Fibroblast of villous mesenchyme (primary cell): ENCODE measurements around the gene GJD3. TPM values are rescaled to one million over a fixed set of nuclear protein-coding genes. Genes with fewer than 3 reads are reported as not detected.

Experiments used
- DNase-seq: peaks from one replicate; pipeline ENCODE4 v3.0.0-alpha.2; 2010; ENCODE audit warnings: low read depth
- H3K4me3 ChIP-seq: 2 replicates; pipeline ENCODE4 v1.5.1; 2011; ENCODE audit warnings: low read depth, mild to moderate bottlenecking, low read length
- total RNA-seq: library from RNA; depleted of rRNA; stranded (reverse); fragments of >200 nt; gene quantifications from 2 replicates; pipeline ENCODE4 v1.2.3, GENCODE V29; 2012
- TF ChIP-seq, protein P1 (sequence below): IDR thresholded peaks from 2 replicates; pipeline ENCODE4 v1.5.1; 2012; ENCODE audit warnings: low read depth, mild to moderate bottlenecking, low read length; ENCODE audit not compliant: insufficient read depth

GJD3 gene
- total RNA-seq, 1 donor: 2.2 TPM

DNA sequence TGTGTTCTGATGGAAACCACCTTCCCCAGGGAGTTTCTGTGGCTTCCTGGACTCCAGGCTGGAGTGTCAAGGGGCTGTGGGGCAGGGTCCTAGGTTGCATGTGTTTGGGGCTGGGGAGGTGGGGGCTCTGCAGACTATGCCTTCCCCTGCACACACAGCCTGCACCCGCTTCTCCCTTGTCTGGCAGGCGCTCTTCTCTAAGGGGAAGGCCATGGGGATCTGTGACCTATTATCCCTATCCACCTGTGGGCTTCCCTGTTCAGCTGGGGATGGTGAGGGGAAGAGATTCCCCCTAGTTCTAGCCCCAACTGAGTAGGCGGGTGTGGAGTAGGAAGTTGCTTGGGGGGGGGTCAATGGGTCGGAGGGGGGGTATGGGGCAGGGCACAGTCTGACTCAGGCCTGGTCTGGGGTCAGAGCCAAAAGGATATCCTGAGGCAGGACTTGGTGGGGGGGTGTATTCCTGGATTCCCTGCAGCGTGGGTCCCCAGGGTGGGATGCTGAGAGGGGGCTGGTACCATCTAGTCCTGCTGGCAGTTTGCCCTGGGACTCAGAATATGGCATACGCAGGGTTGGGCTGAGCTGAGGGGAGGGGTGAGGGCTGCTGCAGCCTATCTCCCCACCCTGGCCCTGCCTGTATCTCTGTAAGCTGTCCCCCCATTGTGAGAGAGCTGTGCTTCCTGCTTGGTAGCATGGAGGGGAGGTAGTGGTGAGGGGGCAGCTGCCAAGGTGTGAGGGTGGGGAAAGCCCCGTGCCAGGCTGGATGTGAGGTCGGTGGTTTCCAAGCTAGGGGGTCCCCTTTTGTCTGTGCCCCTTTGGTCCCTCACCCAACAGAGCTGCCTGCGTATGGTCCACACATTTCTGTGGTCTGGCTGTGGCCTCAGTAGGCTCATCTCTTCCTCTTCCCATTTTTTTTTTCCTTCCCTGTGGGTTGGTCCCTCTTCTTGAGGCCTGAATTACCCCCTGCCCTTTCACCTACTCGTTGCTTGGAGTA lies 40.9 kb downstream of the GJD3 start:
- H3K4me3 ChIP-seq: no peak overlapping the region
- DNase-seq: no peak

DNA sequence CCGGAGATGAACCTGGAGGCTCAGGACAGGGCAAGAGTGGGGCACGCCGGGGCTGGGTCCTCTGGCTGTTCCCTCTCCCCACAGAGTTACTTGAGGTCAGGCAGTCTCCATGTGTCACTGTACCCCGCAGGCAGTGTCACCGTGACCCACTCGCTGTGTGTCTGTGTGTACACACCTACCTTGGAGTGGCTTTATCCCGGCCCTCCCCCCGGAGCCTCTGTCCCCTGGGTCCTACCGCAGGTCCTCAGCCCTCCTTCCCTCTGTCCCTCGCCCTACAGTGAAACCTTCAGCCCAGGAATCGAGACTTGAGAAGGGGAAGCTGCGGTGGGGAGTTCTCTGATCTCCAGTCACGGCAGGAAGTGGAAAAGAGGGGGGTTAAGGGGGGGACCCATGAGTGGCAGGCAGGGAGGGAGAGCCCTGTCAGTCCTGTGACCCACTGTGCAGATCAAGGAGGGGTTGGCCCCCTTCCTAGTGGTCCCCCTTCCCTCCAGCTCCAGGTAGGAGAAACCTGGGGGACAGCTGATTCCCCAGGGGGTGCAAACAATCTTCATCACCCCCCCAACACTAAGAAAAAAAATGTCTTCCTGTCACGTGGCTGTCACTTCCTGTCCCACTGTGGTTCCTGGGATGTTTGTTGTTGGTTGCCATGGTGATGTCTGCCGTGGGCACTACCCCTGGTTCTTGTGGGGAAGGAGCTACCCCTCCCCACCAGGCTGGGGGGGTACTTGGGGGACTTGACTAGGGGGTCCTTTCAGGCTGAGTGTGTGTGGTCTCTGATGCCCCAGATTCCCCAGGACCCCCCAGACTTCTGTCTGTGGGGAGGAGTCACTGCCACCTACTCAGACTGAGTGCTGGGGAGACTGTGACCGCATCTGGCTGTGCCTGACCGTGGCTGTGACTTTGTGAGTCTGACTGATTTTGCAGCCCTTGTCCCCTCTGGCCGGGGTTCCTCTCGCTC lies 41.9 kb downstream of the GJD3 start:
- H3K4me3 ChIP-seq: peak overlapping the region; percentile 44
- peak; percentile 72 for DNase-seq
- TF ChIP-seq, protein P1, sequence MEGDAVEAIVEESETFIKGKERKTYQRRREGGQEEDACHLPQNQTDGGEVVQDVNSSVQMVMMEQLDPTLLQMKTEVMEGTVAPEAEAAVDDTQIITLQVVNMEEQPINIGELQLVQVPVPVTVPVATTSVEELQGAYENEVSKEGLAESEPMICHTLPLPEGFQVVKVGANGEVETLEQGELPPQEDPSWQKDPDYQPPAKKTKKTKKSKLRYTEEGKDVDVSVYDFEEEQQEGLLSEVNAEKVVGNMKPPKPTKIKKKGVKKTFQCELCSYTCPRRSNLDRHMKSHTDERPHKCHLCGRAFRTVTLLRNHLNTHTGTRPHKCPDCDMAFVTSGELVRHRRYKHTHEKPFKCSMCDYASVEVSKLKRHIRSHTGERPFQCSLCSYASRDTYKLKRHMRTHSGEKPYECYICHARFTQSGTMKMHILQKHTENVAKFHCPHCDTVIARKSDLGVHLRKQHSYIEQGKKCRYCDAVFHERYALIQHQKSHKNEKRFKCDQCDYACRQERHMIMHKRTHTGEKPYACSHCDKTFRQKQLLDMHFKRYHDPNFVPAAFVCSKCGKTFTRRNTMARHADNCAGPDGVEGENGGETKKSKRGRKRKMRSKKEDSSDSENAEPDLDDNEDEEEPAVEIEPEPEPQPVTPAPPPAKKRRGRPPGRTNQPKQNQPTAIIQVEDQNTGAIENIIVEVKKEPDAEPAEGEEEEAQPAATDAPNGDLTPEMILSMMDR: no peak

More for the DNA sequence above, 40.9 kb downstream of the GJD3 start:
- TF ChIP-seq, protein P1: no peak

DNA sequence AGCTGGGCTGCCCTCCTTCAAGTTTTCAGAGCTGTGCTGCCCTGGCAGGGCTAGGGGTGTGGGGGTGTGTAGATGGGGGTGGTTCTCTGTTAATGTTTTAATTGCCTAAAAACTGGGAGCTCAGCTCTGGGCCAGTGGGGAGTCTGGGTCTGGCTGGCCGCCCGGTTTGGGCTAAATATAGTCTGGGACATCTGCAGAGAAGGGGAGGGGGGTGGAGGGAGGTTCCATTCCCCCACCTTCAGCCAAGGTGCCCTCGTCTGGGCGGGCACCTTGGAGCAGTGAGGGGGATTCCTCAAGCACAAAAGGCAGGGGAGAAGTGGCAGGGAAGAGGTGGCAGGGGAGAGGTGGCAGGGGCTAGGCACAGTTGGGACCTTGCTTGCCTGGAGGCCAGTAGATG lies 42.6 kb downstream of the GJD3 start:
- TF ChIP-seq, protein P1: no peak
- peak overlapping the region; percentile 44 for H3K4me3 ChIP-seq
- no peak for DNase-seq

DNA sequence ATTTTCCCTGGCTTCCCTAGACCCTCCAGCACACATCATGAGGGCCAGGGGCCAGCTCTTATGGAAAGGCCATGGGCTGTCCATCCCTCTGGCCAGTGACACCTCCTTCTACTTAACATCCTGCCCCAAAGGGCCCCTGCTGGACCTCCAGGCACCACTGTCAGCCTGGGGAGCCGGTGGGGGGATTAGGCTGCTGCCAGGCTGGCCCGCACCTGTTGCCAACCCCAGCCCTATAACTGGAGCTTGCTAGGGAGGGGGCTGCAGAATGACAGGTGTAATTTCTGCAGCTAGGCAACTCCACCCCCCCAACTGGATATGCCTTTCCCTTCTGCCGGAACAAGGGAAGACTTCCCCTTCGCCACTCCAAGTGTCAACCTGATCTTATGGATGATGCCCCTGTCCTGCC lies 43.0 kb downstream of the GJD3 start:
- TF ChIP-seq, protein P1: no peak
- peak overlapping the region; percentile 44 for H3K4me3 ChIP-seq
- no peak for DNase-seq

DNA sequence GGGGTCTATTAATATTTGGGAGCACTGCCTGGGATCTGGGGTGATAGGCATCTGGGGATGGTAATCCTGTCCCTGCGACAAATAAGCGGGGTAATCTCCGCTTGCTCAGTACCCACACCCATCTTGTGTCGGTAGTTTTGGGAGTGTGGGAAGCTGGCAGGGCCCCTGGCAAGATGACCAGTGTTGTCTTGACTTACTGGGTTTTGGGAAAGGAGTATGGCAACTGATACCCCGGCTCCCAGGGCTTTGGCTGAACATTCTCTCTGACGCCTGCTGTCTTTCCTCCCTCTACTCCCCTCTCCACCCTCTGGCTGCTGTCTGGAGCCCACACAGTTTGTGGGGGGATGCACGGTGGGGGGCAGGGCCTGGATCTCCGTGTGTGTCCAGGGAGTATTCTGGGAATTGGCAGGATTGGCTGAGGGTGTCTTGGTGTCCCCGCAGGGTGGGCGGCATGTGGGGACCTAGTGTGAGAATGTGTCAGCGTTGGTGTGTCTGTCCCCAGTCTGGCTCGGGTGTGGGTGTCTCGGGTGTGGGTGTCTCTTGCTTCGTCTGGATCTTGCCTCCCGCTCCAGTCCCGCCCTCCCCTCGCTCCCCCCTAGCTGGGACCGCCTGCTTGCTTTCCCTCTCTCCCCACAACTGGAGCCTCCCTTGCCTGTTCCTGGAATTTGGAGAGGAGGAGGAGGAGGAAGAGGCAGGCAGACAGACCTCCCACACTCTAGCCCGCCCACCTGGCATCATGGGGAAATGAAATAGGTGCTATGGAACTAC lies 43.6 kb downstream of the GJD3 start:
- H3K4me3 ChIP-seq: peak overlapping the region; percentile 35
- no peak for DNase-seq
- TF ChIP-seq, protein P1: no peak
